Osteoblast (primary cell): ENCODE measurements around the gene NF2. TPM values are rescaled to one million over a fixed set of nuclear protein-coding genes. Genes with fewer than 3 reads are reported as not detected.

Source experiments
- DNase-seq: peaks from one replicate; pipeline ENCODE4 v3.0.0; 2011; ENCODE audit warnings: low spot score, mixed read lengths; ENCODE audit not compliant: insufficient read length; ENCODE audit errors: missing footprints
- H2AFZ ChIP-seq: 2 replicates; pipeline ENCODE4 v1.6.0; 2011; ENCODE audit warnings: mild to moderate bottlenecking, low read length
- H3K27ac ChIP-seq: 2 replicates; pipeline ENCODE4 v1.5.1; 2011; ENCODE audit warnings: mild to moderate bottlenecking, low read depth, low read length, moderate library complexity
- H3K27me3 ChIP-seq: 2 replicates; pipeline ENCODE4 v1.6.0; 2012; ENCODE audit warnings: mild to moderate bottlenecking, control low read depth, inconsistent platforms, low read length, moderate library complexity; ENCODE audit not compliant: insufficient read depth
- H3K36me3 ChIP-seq: 2 replicates; pipeline ENCODE4 v1.5.1; 2011; ENCODE audit warnings: mild to moderate bottlenecking, low read length, control low read depth, moderate library complexity; ENCODE audit not compliant: insufficient read depth
- H3K4me1 ChIP-seq: 2 replicates; pipeline ENCODE4 v1.5.1; 2011; ENCODE audit warnings: mild to moderate bottlenecking, low read length, control low read depth, moderate library complexity; ENCODE audit not compliant: insufficient read depth
- H3K4me2 ChIP-seq: 2 replicates; pipeline ENCODE4 v1.6.0; 2011; ENCODE audit warnings: mild to moderate bottlenecking, low read length; ENCODE audit not compliant: insufficient read depth
- H3K4me3 ChIP-seq: fragments of 200-600 bp; sonication (generic); 3 replicates; pipeline ENCODE4 v1.5.1; 2012; ENCODE audit warnings: mild to moderate bottlenecking, low read length, inconsistent platforms; ENCODE audit not compliant: insufficient read depth
- H3K79me2 ChIP-seq: 2 replicates; pipeline ENCODE4 v1.6.0; 2012; ENCODE audit warnings: mild to moderate bottlenecking, low read length, control low read depth, inconsistent platforms; ENCODE audit not compliant: insufficient read depth
- H3K9me3 ChIP-seq: 2 replicates; pipeline ENCODE4 v1.5.1; 2011; ENCODE audit warnings: low read depth, low read length, control low read depth
- H4K20me1 ChIP-seq: 2 replicates; pipeline ENCODE4 v1.6.0; 2012; ENCODE audit warnings: mild to moderate bottlenecking, low read length, control low read depth; ENCODE audit not compliant: insufficient read depth
- CTCF ChIP-seq: IDR thresholded peaks from 2 replicates; pipeline ENCODE4 v1.5.1; 2011; ENCODE audit warnings: mild to moderate bottlenecking, low read depth, low read length, moderate library complexity; ENCODE audit errors: extremely low read depth
- total RNA-seq: library from RNA; depleted of rRNA; stranded (reverse); fragments of >200 nt; gene quantifications from 2 replicates; pipeline ENCODE4 v1.2.3, GENCODE V29; 2012

The NF2 gene
- total RNA-seq, 1 donor = 72.7 TPM

- peaks cover 46% of the 10 kb centered on the region for H3K36me3 ChIP-seq
- peaks cover 3% of the 10 kb centered on the region for H3K4me1 ChIP-seq
- H3K27ac ChIP-seq = no peak overlapping the region
- peaks cover 2% of the 10 kb centered on the region for H3K79me2 ChIP-seq
- no peak overlapping the region for H2AFZ ChIP-seq
- TF ChIP-seq CTCF = no peak
- no peak overlapping the region for H3K4me3 ChIP-seq
- H3K27me3 ChIP-seq = no peaks in the 10 kb centered on the region
- peaks cover 31% of the 10 kb centered on the region for H4K20me1 ChIP-seq
- H3K9me3 ChIP-seq = no peaks in the 10 kb centered on the region
- no peak for DNase-seq
- no peak overlapping the region for H3K4me2 ChIP-seq
Measured at GRCh38 chr22:29692327-29692640, 88.9 kb downstream of the NF2 start.

GRCh38 chr22:29693161-29693560, 89.7 kb downstream of the NF2 start:
- no peak overlapping the region for H3K4me2 ChIP-seq
- H3K4me1 ChIP-seq = peaks cover 3% of the 10 kb centered on the region
- no peak overlapping the region for H2AFZ ChIP-seq
- no peak for TF ChIP-seq CTCF
- H3K79me2 ChIP-seq = peaks cover 2% of the 10 kb centered on the region
- peaks cover 39% of the 10 kb centered on the region for H3K36me3 ChIP-seq
- peaks cover 31% of the 10 kb centered on the region for H4K20me1 ChIP-seq
- no peaks in the 10 kb centered on the region for H3K9me3 ChIP-seq
- H3K27me3 ChIP-seq = no peaks in the 10 kb centered on the region
- no peak overlapping the region for H3K4me3 ChIP-seq
- no peak for DNase-seq
- no peak overlapping the region for H3K27ac ChIP-seq

GRCh38 chr22:29693671-29694070, 90.2 kb downstream of the NF2 start:
- TF ChIP-seq CTCF = no peak
- Histone ChIP-seq H4K20me1 (peaks cover 31% of the 10 kb centered on the region), H3K9me3 (no peaks in the 10 kb centered on the region), H2AFZ (no peak overlapping the region), H3K27ac (no peak overlapping the region), H3K79me2 (peaks cover 2% of the 10 kb centered on the region), H3K27me3 (no peaks in the 10 kb centered on the region), H3K4me3 (no peak overlapping the region), H3K4me2 (no peak overlapping the region), H3K36me3 (peaks cover 35% of the 10 kb centered on the region), H3K4me1 (peaks cover 3% of the 10 kb centered on the region)
- DNase-seq = no peak

GRCh38 chr22:29695129-29695926, 91.9 kb downstream of the NF2 start:
- Histone ChIP-seq H3K27ac (no peak overlapping the region), H3K4me1 (peaks cover 7% of the 10 kb centered on the region), H3K9me3 (no peaks in the 10 kb centered on the region), H3K79me2 (peaks cover 2% of the 10 kb centered on the region), H3K27me3 (no peaks in the 10 kb centered on the region), H4K20me1 (peaks cover 20% of the 10 kb centered on the region), H3K4me2 (no peak overlapping the region), H3K36me3 (peaks cover 35% of the 10 kb centered on the region), H2AFZ (no peak overlapping the region), H3K4me3 (no peak overlapping the region)
- DNase-seq = no peak
- TF ChIP-seq CTCF = no peak
